ENCODE measurements around the gene FOXK2.
A peak's percentile ranks its signal among the peaks of the same experiment; 100 is the strongest.
"Not testable (repeated sequence)": the region's sequence is repeated elsewhere in the genome, so short reads cannot be mapped to it uniquely, and the experiment has no call there.

Gene FOXK2

GRCh38 chr17:82534401-82534812, 14.9 kb downstream of the FOXK2 start:
- DNase-seq, result no peak

GRCh38 chr17:82536512-82537201, 17.1 kb downstream of the FOXK2 start:
- DNase-seq, result no peak

DNA sequence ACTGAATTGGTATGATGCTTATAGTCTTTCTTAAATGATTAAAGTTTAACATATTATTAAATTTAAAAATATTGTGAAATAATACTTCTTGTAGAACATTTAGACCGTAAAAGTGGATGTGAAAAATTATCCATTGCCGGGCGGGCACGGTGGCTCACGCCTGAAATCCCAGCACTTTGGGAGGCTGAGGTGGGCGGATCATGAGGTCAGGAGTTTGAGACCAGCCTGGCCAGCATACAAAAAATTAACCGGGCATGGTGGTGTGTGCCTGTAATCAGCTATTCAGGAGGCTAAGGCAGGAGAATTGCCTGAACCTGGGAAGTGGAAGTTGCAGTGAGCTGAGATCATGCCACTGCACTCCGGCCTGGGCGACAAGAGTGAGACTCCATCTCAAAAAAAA, 17.7 kb downstream of the FOXK2 start:
- not testable (repeated sequence) for DNase-seq

- DNase-seq, result not testable (repeated sequence)
Measured at GRCh38 chr17:82539076-82539475, 19.5 kb downstream of the FOXK2 start.

DNA sequence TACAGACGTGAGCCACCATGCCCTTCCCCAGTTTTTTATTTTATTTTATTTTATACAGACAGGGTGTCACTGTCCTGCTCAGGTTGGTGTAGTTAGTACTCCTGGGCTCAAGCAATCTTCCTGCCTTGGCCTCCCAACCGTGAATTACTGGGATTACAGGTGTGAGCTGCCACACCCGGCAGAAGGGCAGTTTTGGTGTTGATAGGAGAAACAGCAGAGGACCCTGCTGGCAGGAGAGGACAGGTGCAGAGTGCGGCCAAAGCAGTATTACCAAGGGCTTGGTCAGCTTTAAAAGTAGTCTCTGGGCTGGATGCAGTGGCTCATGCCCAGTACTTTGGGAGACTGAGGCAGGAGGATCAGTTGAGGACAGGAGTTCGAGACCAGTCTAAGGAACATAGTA, 22.9 kb downstream of the FOXK2 start:
- DNase-seq, result no peak

GRCh38 chr17:82544431-82545070, 25.0 kb downstream of the FOXK2 start:
- DNase-seq, result no peak

GRCh38 chr17:82545071-82545462, 25.5 kb downstream of the FOXK2 start:
- no peak for DNase-seq

GRCh38 chr17:82547981-82548380, 28.4 kb downstream of the FOXK2 start:
- DNase-seq, result no peak

DNA sequence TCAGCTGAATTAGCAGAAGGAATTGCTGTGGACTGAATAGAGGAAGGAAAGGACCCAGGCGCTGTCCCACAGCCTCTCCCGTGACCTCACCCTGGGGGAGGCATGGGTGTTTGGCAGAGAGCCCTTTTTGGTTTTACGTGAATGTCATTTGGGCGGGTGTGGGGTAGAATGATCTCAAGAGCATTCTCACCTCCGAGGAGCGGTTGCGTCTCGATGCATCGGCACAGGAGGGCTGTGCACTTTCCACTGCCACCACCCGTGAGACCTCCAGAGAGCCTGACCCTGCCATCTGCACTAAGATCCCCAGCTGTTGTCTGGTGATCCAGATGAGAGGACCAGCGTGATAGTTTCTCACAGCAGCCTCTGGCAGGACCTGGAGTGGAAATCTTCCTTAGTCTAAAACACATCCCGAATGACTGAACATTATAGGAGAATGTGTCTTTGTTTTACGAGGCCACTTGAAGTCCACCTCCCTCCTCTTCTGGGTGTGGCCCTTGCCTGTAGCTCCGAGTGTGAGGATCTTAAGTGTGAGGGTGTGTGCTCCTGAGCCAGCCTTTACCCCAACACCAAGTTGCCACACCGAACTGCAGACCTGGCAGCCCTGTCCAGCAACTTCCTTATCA, 29.3 kb downstream of the FOXK2 start:
- peak; percentile 11 to 82 for DNase-seq

GRCh38 chr17:82551779-82552457, 32.4 kb downstream of the FOXK2 start:
- DNase-seq, result peak; percentile 30 to 35

- DNase-seq, result no peak
Measured at GRCh38 chr17:82552580-82552979, 33.0 kb downstream of the FOXK2 start.

DNA sequence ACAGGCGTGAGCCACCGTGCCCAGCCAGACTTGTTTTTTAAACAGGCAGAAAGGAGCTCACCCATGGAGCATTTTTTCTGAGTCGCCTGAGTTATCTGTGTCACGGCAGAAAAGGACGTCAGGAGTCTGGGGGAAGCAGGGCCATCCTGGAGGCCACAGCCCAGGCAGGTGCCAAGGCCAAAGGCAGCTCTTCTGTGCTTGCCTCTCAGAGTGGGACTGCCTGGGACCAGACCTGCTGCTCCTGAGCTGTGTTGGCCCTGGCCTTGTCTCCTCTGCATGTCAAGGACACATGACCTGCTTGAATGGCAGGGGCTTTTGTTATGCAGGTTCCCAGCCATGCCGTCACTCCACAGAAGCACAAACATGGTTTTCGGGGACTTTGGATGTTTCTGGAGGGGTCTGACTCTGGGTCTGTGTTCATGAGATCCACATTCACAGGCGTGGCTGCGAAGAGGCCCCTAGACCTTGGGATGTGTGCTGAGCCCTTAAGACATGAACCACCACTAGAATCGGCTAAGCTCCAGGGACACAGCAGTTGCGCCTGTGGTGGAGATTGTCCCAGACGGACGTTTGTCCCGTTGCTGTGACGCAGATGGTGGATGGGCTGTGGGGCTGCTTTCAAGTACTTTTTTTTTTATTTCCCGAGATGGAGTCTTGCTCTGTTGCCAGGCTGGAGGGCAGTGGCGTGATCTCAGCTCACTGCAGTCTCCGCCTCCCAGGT, 33.8 kb downstream of the FOXK2 start:
- DNase-seq, result no peak

DNA sequence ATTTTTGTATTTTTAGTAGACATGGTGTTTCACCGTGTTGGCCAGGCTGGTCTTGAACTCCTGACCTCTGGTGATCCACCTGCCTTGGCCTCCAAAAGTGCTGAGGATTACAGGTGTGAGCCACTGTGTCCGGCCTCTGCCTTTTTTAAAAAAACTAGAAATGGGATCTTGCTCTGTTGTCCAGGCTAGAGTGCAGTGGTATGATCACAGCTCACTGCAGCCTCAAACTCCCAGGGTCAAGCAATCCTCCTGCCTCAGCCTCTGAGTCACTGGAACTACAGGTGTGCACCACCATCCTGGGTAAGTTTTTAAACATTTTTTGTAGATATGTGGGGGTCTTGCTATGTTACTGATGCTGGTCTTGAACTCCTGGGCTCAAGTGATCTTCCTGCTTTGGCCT, 38.0 kb downstream of the FOXK2 start:
- not testable (repeated sequence) for DNase-seq

DNA sequence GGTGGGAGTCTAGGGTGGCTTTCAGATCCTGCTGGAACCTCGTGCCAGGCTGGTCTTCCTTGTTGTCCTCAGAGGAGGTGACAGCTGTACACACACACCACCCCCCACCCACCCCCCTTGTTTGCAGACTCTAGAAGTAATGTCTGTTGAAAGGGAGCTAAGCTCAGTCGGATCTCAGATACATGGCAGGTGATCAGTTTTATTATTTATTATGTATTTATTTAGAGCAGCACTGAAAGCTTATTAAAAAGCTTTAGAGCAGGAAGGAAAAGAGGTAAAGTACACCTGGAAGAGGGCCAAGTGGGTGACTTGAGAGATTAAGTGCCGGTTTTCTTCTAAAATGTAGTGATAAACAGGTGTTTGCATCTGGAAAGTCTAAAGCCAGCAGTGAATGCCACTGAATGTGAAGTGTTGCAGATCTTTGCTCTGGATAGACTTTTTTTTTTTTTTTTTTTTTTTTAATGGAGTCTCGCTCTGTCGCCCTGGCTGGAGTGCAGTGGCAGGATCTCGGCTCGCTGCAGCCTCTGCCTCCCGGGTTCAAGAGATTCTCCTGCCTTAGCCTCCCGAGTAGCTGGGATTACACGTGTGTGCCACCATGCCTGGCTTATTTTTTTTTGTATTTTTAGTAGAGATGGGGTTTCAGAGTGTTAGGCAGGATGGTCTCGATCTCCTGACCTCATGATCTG, 40.2 kb downstream of the FOXK2 start:
- no peak for DNase-seq

DNA sequence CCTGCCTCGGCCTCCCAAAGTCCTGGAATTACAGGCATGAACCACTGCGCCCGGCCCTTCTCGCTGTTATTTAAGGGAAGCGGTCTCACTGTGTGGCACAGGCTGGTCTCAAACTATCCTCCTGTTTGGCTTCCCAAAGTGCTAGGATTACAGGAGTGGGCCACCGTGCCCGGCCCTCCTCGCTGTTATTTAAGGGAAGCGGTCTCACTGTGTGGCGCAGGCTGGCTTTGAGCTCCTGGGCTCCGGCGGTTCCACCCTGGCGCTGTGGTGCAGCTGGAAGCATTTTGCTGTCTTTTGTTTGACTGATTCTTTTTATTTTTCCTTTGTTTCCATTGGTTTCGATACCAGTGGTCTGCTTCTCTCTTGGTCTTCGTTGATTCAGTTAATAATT, 40.7 kb downstream of the FOXK2 start:
- DNase-seq, result no peak

DNA sequence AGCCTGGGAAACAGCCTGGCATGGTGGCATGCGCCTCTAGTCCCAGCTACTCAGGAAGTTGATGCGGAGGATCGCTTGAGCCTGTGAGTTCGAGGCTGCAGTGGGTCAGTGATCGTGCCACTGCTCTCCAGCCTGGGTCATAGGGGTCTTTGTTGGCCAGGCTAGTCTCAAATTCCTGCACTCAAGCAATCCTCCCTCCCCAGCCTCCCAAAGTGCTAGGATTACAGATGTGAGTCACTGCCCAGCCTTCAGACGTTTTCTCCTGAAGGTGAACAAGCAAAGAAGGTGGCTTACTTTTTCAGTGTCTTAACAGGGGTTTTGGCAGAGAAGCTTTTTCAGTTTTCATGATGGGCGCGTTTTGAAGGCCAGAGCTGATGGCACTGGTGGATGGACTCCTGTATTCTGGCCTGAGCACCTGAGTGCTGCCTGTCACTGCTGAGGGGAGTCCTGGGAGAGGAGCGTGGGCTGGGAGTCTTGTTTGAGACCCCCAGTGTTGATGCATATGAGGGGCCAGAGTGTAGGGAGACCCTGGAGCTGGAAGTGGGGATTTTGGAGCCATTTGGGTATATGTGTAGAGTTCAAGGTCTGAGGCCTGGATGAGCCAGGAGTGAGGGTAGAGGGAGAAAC, 41.4 kb downstream of the FOXK2 start:
- no peak for DNase-seq

- DNase-seq, result no peak
Measured at GRCh38 chr17:82561429-82562035, 42.0 kb downstream of the FOXK2 start.

DNA sequence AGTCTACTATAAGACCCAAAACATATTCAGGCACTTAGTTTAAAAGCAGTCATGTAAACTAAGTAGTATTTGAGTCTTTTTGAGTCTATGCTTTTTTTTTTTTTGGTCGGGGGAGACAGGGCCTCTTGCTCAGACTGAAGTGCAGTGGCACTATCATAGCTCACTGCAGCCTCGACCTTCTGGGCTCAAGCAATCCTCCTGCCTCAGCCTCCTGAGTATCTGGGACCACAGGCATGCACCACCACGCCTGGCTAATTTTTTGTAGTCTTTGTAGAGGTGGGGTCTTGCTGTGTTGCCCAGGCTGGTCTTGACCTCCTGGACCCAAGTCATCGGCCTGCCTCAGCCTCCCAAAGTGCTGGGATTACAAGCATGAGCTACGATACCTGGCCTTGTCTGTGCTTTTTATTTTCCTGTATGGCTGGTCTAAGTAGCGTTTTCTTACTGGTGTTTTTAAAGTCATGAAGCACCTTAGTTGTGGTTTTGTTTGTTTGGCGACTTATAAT, 43.2 kb downstream of the FOXK2 start:
- not testable (repeated sequence) for DNase-seq

DNA sequence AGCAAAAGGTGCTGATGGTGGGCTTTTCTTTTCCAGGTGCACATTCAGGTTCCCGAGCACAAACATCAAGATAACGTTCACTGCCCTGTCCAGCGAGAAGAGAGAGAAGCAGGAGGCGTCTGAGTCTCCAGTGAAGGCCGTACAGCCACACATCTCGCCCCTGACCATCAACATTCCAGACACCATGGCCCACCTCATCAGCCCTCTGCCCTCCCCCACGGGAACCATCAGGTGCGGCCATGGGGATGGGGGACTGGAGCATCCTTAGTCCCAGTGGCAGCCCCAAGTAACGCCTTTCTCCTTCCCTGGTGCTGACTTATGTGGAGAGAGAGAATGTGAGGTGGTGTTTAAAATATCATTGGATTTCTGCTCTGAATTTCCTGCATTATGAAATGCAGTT, 43.8 kb downstream of the FOXK2 start:
- no peak for DNase-seq

GRCh38 chr17:82563745-82564144, 44.2 kb downstream of the FOXK2 start:
- DNase-seq, result not testable (repeated sequence)

DNA sequence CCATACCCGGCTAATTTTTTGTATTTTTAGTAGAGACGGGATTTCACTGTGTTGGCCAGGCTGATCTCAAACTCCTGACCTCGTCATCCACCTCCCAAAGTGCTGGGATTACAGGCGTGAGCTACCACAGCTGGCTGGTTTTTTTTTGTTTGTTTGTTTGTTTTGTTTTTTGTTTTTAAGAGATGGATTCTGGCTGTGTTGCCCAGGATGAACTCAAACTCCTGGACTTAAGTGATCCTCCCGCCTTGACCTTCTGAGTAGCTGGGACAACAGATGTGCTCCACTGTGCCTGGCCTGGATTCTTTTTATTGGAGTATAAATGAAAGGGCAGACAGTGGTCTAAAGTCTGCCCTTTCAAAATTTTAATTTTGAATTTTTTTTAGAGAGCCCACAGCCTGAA, 44.7 kb downstream of the FOXK2 start:
- DNase-seq, result no peak

Data from bone marrow (tissue), 2 donors.